ENCODE data around the gene PLVAP. TPM values are rescaled to one million over a fixed set of nuclear protein-coding genes. Genes with fewer than 3 reads are reported as not detected.

Gene PLVAP
- total RNA-seq, 1 donor from 2014 or later, result 0.58 TPM

DNA sequence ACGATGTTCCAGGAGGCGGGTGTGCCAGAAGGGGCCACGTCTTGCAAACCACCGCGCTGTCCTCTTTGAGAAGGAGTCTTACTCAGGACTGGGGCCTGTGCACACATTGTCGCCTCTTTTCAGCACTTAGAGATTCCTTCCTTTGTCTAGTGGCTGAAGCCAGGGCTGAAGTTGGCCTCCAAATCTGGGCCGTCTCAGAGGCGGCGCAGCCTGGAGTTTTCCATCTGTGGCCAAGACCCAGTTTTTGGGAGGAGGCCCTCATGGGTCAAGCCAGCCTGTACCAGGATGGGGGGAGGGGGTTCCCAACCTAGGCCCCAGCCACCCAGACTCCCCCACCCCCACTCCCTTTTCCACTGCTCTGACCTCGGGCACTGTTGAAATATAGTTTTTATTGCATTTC lies 54.3 kb downstream of the PLVAP start:
- DNase-seq (ENCODE audit: low read depth), result no peak
- H3K4me3 ChIP-seq (ENCODE audit: low read depth, low read length), result no peak overlapping the region
- TF ChIP-seq, protein P1, sequence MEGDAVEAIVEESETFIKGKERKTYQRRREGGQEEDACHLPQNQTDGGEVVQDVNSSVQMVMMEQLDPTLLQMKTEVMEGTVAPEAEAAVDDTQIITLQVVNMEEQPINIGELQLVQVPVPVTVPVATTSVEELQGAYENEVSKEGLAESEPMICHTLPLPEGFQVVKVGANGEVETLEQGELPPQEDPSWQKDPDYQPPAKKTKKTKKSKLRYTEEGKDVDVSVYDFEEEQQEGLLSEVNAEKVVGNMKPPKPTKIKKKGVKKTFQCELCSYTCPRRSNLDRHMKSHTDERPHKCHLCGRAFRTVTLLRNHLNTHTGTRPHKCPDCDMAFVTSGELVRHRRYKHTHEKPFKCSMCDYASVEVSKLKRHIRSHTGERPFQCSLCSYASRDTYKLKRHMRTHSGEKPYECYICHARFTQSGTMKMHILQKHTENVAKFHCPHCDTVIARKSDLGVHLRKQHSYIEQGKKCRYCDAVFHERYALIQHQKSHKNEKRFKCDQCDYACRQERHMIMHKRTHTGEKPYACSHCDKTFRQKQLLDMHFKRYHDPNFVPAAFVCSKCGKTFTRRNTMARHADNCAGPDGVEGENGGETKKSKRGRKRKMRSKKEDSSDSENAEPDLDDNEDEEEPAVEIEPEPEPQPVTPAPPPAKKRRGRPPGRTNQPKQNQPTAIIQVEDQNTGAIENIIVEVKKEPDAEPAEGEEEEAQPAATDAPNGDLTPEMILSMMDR (conservative IDR thresholded peaks at IDR 0.05; ENCODE audit: low read depth, low read length), result no peak

- TF ChIP-seq, protein P1 (conservative IDR thresholded peaks at IDR 0.05; ENCODE audit: low read depth, low read length), result no peak
- no peak for DNase-seq (ENCODE audit: low read depth)
- no peak overlapping the region for H3K4me3 ChIP-seq (ENCODE audit: low read depth, low read length)
These were observed 55.3 kb downstream of the PLVAP start for GRCh38 chr19:17321655-17322489.

DNA sequence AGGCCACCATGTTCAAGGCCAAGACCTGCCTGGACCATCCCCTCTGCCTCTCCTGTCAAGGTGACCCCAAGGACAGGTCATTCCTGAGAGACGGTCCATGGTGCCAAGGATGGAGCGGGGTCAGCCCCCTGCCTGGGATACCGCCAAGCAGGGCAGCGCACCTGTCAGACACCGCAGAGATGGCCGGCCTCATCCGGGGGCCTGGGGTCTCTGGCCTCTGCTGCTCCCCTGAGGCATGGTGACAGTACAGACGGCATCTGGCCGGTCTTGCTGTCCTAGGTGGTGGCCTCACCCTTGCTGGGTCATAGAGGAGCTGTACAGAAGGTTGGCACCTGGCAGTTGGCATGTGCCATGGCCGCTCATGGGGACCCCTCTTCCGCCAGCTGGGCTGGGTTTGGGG lies 56.7 kb downstream of the PLVAP start:
- no peak overlapping the region for H3K4me3 ChIP-seq (ENCODE audit: low read depth, low read length)
- no peak for DNase-seq (ENCODE audit: low read depth)
- TF ChIP-seq, protein P1 (conservative IDR thresholded peaks at IDR 0.05; ENCODE audit: low read depth, low read length), result no peak

DNA sequence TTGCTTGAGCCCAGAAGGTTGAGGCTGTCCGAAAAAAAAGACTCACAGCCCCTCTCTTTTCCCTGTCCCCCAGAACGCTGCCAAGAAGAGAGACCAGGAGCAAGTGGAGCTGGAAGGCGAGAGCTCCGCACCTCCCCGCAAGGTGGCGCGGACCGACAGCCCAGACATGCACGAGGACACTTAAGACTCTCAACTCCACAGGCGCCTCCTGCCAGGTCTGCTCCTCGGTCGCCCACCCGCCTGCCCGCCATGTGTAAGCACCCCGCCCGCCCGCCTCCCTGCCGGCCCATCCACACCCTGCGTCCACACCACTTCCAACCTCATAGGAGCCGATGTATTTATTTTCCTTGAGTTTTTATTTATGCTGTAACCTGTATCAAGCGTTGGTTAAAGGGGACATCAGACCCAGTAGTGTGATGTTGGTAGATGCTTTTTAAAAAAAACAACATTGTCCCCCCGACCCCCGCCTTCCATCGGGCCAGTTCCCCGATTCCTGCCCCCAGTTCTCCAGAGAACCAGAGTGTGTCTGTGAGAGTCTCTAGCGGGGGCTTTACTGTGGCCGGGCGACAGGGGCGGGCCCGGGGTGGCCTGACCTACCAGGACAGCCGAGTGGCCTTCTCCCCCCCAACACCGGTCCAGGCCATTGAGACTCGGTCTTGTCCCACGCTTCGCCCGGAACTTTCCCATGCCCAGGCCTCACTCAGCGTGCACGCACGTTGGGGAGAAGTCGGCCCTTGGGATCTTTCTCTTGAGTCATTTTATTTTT lies 57.5 kb downstream of the PLVAP start:
- no peak overlapping the region for H3K4me3 ChIP-seq (ENCODE audit: low read depth, low read length)
- TF ChIP-seq, protein P1 (conservative IDR thresholded peaks at IDR 0.05; ENCODE audit: low read depth, low read length), result no peak
- DNase-seq (ENCODE audit: low read depth), result no peak

DNA sequence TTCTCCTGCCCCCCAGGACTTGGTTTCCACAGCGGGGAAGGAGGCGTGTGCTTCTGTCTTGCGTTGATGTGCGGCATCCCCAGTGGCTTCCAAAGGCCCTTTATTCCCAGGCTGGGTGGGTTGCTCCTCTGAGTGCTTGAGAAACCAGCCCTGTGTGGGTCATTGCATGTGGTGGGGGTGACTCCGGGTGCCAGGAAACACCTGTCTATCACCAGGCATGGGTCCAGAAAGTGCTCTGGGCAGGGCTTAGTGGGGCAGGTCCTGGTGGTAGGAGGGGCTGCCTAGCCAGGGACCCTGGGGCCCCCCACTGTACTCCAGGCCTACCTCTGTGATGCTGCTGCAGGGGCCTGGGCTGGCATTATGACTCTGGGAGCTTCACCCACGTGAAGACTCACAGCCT lies 58.2 kb downstream of the PLVAP start:
- DNase-seq (ENCODE audit: low read depth), result no peak
- no peak overlapping the region for H3K4me3 ChIP-seq (ENCODE audit: low read depth, low read length)
- TF ChIP-seq, protein P1 (conservative IDR thresholded peaks at IDR 0.05; ENCODE audit: low read depth, low read length), result no peak

DNA sequence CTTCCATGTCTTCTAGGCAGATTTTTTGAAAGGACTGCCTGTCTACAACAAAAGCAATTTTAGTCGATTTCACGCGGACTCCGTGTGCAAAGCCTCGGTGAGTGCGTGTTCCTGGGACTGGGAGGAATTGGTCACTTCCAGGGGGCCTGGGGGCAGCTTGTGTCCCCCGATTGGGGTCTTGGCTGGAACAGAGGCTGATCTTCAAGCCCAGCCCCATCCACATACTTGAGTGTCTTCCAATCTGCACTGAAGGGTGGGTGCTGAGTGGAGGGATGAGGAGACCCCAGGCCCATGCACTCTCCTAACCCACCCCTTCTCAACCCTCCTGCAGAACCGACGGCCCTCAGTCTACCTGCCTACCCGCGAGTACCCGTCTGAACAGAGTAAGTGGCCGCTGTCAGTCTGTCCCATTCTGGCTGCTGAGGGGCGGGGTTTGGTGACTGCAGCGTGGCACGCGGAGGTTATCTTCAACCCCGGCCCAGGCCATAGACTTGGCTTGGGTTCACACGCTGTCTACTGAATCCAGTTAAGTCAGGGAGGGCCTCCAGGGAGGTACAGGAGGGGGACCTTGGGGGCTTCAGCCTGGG lies 63.0 kb downstream of the PLVAP start:
- TF ChIP-seq, protein P1 (conservative IDR thresholded peaks at IDR 0.05; ENCODE audit: low read depth, low read length), result no peak
- no peak for DNase-seq (ENCODE audit: low read depth)
- no peak overlapping the region for H3K4me3 ChIP-seq (ENCODE audit: low read depth, low read length)

Data from epithelial cell of proximal tubule (primary cell).